Heart left ventricle (tissue), 13 donors: ENCODE data around the gene CBLB.

Source experiments
- CTCF ChIP-seq, 12 donors: fragments of 200-600 bp; sonication (generic) in 4 of 12; IDR thresholded peaks; one replicate each; pipeline versions ENCODE4 v1.5.0 to v1.8.0; 2018 to 2022; ENCODE audit warnings: antibody characterized with exemption in 12 of 12, mild to moderate bottlenecking in 5 of 12
- POLR2A ChIP-seq, 2 donors: fragments of 450-650 bp; IDR thresholded peaks; one replicate each; pipeline ENCODE4 v1.6.1; 2017; ENCODE audit warnings: antibody characterized with exemption in 2 of 2, mild to moderate bottlenecking in 2 of 2, moderate library complexity in 2 of 2
- donor health status: ischemic (EF 13 %, LVEDD 7.1; RV severe dilation, severe dysfunction).
- donor health status: DM: no; HTN: yes; CAD: no.
- donor health status: DM: no; HTN: no; CAD: no.
- donor health status: ischemic (EF 25% LVEDD 6.9; RV normal size, moderate dysfunction).
- donor health status: ischemic (EF 25% LVEDD 5.7; RV mildly dilated, moderate dysfunction).
- donor health status: ischemic (EF 35%, LVEDD 5.7; RV mildly dilated, moderate dysfunction).
- donor health status: nonischemic (EF 11% LVEDD 7.7; RV severe dilation, severe dysfunction).
- donor health status: DM: yes; HTN: yes; CAD: no.
- donor health status: PGD.
- donor health status: ischemic (EF 29% LVEDD 5.4; RV normal size, mild dysfunction).
- donor health status: nonischemic (EF 23%, LVEDD 6.1; RV moderate dilation, normal function).

GRCh38 chr3:105845488-105845887 is 23.3 kb downstream of the CBLB start:
- TF ChIP-seq CTCF (IDR thresholded peaks at IDR 0.05): no peak
- TF ChIP-seq POLR2A (IDR thresholded peaks at IDR 0.05): no peak
